ENCODE data around the gene ARHGAP44.

Gene ARHGAP44

GRCh38 chr17:12909046-12909445 is 119.7 kb downstream of the ARHGAP44 start:
- H3K18ac ChIP-seq (ENCODE audit: low read length): no peak overlapping the region
- no peak overlapping the region for H4K91ac ChIP-seq (ENCODE audit: low read depth, low read length)
- no peak overlapping the region for H2BK5ac ChIP-seq (ENCODE audit: low read depth, low read length, poor library complexity)
- H3K79me1 ChIP-seq (ENCODE audit: low read length): no peaks in the 10 kb centered on the region
- H3K36me3 ChIP-seq (ENCODE audit: control insufficient read depth in 1 of 2, insufficient read depth in 2 of 2, low read length in 2 of 2): no peaks in the 10 kb centered on the region
- no peak overlapping the region for H4K8ac ChIP-seq (ENCODE audit: low read depth, low read length)
- no peak overlapping the region for H3K23ac ChIP-seq (ENCODE audit: low read length)
- peak in 1 of 2 donors; percentile 9 for DNase-seq
- H3K9me3 ChIP-seq (ENCODE audit: insufficient read depth, low read depth, low read length): no peaks in the 10 kb centered on the region
- H2AFZ ChIP-seq (ENCODE audit: insufficient read depth, low read length, poor library complexity): no peak overlapping the region
- H3K4me1 ChIP-seq (ENCODE audit: control insufficient read depth in 1 of 2, insufficient read depth in 2 of 2, low read length in 2 of 2): no peaks in the 10 kb centered on the region
- no peak overlapping the region for H3K9ac ChIP-seq (ENCODE audit: low read length)
- no peaks in the 10 kb centered on the region for H3K27me3 ChIP-seq (ENCODE audit: insufficient read depth, low read length)
- no peak overlapping the region for H3K27ac ChIP-seq (ENCODE audit: low read depth, low read length)
- H3K79me2 ChIP-seq (ENCODE audit: control insufficient read depth, insufficient read depth, low read length, poor library complexity): no peaks in the 10 kb centered on the region
- H2BK120ac ChIP-seq (ENCODE audit: insufficient read depth, low read length, poor library complexity): no peak overlapping the region
- H2AK5ac ChIP-seq (ENCODE audit: low read length): no peak overlapping the region
- no peak overlapping the region for H3K14ac ChIP-seq (ENCODE audit: low read length)
- H4K12ac ChIP-seq (ENCODE audit: low read depth, low read length): no peak overlapping the region
- WGBS (ENCODE audit: extremely low coverage, insufficient coverage, insufficient read length): no CpG with 5 or more reads among the region's 5 CpGs
- H3K4ac ChIP-seq (ENCODE audit: low read depth, low read length): no peak overlapping the region
- H2BK12ac ChIP-seq (ENCODE audit: low read length): no peak overlapping the region
- H3K4me3 ChIP-seq (ENCODE audit: low read depth, low read length): no peak overlapping the region
- H3K4me2 ChIP-seq (ENCODE audit: low read length): no peak overlapping the region

DNA sequence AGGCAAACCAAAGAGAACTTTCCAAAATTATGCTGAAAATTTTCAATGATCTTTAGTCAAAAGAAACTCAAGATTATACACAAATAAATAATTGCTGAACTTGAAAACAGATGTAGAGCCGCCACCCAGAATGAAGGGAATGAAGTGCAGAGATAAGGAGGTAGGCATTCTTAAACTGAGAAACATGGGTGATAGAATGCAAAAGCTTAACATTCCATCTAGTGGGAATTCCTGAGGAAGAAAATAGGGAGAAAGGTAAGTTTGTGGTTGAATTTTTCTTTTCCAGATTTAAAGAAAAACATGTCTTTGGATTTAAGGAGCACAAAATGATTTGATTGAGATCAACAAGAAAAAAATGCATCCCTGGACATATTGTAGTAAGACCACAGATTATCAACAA is 120.2 kb downstream of the ARHGAP44 start:
- H3K23ac ChIP-seq (ENCODE audit: low read length): no peak overlapping the region
- H3K9ac ChIP-seq (ENCODE audit: low read length): no peak overlapping the region
- no peak overlapping the region for H4K8ac ChIP-seq (ENCODE audit: low read depth, low read length)
- no peaks in the 10 kb centered on the region for H3K36me3 ChIP-seq (ENCODE audit: control insufficient read depth in 1 of 2, insufficient read depth in 2 of 2, low read length in 2 of 2)
- H2BK120ac ChIP-seq (ENCODE audit: insufficient read depth, low read length, poor library complexity): no peak overlapping the region
- peak in 1 of 2 donors; percentile 78 for DNase-seq
- no peak overlapping the region for H3K4ac ChIP-seq (ENCODE audit: low read depth, low read length)
- H3K27ac ChIP-seq (ENCODE audit: low read depth, low read length): no peak overlapping the region
- H3K4me3 ChIP-seq (ENCODE audit: low read depth, low read length): no peak overlapping the region
- H2BK5ac ChIP-seq (ENCODE audit: low read depth, low read length, poor library complexity): no peak overlapping the region
- no peak overlapping the region for H4K12ac ChIP-seq (ENCODE audit: low read depth, low read length)
- no peaks in the 10 kb centered on the region for H3K9me3 ChIP-seq (ENCODE audit: insufficient read depth, low read depth, low read length)
- no peak overlapping the region for H2BK12ac ChIP-seq (ENCODE audit: low read length)
- H3K79me2 ChIP-seq (ENCODE audit: control insufficient read depth, insufficient read depth, low read length, poor library complexity): no peaks in the 10 kb centered on the region
- no peaks in the 10 kb centered on the region for H3K79me1 ChIP-seq (ENCODE audit: low read length)
- H3K4me2 ChIP-seq (ENCODE audit: low read length): no peak overlapping the region
- no peaks in the 10 kb centered on the region for H3K27me3 ChIP-seq (ENCODE audit: insufficient read depth, low read length)
- H3K14ac ChIP-seq (ENCODE audit: low read length): no peak overlapping the region
- no peak overlapping the region for H2AK5ac ChIP-seq (ENCODE audit: low read length)
- H2AFZ ChIP-seq (ENCODE audit: insufficient read depth, low read length, poor library complexity): no peak overlapping the region
- no CpG with 5 or more reads among the region's 1 CpG for WGBS (ENCODE audit: extremely low coverage, insufficient coverage, insufficient read length)
- H3K4me1 ChIP-seq (ENCODE audit: control insufficient read depth in 1 of 2, insufficient read depth in 2 of 2, low read length in 2 of 2): no peaks in the 10 kb centered on the region
- H4K91ac ChIP-seq (ENCODE audit: low read depth, low read length): no peak overlapping the region
- H3K18ac ChIP-seq (ENCODE audit: low read length): no peak overlapping the region

DNA sequence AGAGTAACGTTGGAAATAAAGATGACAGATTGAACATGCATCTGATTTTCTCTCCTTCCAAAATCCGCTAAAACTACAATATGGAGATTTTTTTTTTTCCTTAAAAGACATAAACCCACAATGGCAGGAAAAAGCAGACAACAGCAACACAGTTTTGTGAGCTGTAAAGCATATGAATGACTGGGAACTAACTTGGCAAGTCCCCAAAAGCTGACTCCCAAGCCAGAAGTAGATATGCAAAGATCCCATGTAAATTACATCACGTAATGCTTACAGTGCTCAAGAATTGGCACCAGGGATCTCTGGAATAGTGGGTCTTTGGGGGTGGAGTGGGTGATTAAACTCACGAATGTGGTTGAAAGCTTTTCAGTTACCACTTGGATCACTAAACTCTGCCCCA is 121.9 kb downstream of the ARHGAP44 start:
- H3K79me1 ChIP-seq (ENCODE audit: low read length): no peaks in the 10 kb centered on the region
- H3K23ac ChIP-seq (ENCODE audit: low read length): no peak overlapping the region
- no CpG with 5 or more reads among the region's 4 CpGs for WGBS (ENCODE audit: extremely low coverage, insufficient coverage, insufficient read length)
- no peak overlapping the region for H2BK12ac ChIP-seq (ENCODE audit: low read length)
- no peaks in the 10 kb centered on the region for H3K4me1 ChIP-seq (ENCODE audit: control insufficient read depth in 1 of 2, insufficient read depth in 2 of 2, low read length in 2 of 2)
- no peak overlapping the region for H2BK120ac ChIP-seq (ENCODE audit: insufficient read depth, low read length, poor library complexity)
- H3K4ac ChIP-seq (ENCODE audit: low read depth, low read length): no peak overlapping the region
- H3K4me3 ChIP-seq (ENCODE audit: low read depth, low read length): no peak overlapping the region
- H2AFZ ChIP-seq (ENCODE audit: insufficient read depth, low read length, poor library complexity): no peak overlapping the region
- no peak overlapping the region for H2BK5ac ChIP-seq (ENCODE audit: low read depth, low read length, poor library complexity)
- no peaks in the 10 kb centered on the region for H3K27me3 ChIP-seq (ENCODE audit: insufficient read depth, low read length)
- H3K27ac ChIP-seq (ENCODE audit: low read depth, low read length): no peak overlapping the region
- no peak overlapping the region for H3K18ac ChIP-seq (ENCODE audit: low read length)
- H3K36me3 ChIP-seq (ENCODE audit: control insufficient read depth in 1 of 2, insufficient read depth in 2 of 2, low read length in 2 of 2): no peaks in the 10 kb centered on the region
- H3K79me2 ChIP-seq (ENCODE audit: control insufficient read depth, insufficient read depth, low read length, poor library complexity): no peaks in the 10 kb centered on the region
- no peak for DNase-seq
- H2AK5ac ChIP-seq (ENCODE audit: low read length): no peak overlapping the region
- H4K91ac ChIP-seq (ENCODE audit: low read depth, low read length): no peak overlapping the region
- H3K4me2 ChIP-seq (ENCODE audit: low read length): no peak overlapping the region
- no peak overlapping the region for H3K9ac ChIP-seq (ENCODE audit: low read length)
- H4K8ac ChIP-seq (ENCODE audit: low read depth, low read length): no peak overlapping the region
- H4K12ac ChIP-seq (ENCODE audit: low read depth, low read length): no peak overlapping the region
- H3K9me3 ChIP-seq (ENCODE audit: insufficient read depth, low read depth, low read length): no peaks in the 10 kb centered on the region
- H3K14ac ChIP-seq (ENCODE audit: low read length): no peak overlapping the region

GRCh38 chr17:12917399-12917798 is 128.1 kb downstream of the ARHGAP44 start:
- Histone ChIP-seq H3K4ac (ENCODE audit: low read depth, low read length) (no peak overlapping the region), H4K91ac (ENCODE audit: low read depth, low read length) (no peak overlapping the region), H3K18ac (ENCODE audit: low read length) (no peak overlapping the region), H2BK5ac (ENCODE audit: low read depth, low read length, poor library complexity) (no peak overlapping the region), H3K27me3 (ENCODE audit: insufficient read depth, low read length) (no peaks in the 10 kb centered on the region), H3K4me3 (ENCODE audit: low read depth, low read length) (no peak overlapping the region), H3K9ac (ENCODE audit: low read length) (no peak overlapping the region), H3K4me2 (ENCODE audit: low read length) (no peak overlapping the region), H4K8ac (ENCODE audit: low read depth, low read length) (no peak overlapping the region), H3K36me3 (ENCODE audit: control insufficient read depth in 1 of 2, insufficient read depth in 2 of 2, low read length in 2 of 2) (no peaks in the 10 kb centered on the region), H2BK12ac (ENCODE audit: low read length) (no peak overlapping the region), H3K23ac (ENCODE audit: low read length) (no peak overlapping the region), H2BK120ac (ENCODE audit: insufficient read depth, low read length, poor library complexity) (no peak overlapping the region), H3K9me3 (ENCODE audit: insufficient read depth, low read depth, low read length) (no peaks in the 10 kb centered on the region), H2AK5ac (ENCODE audit: low read length) (no peak overlapping the region), H3K79me1 (ENCODE audit: low read length) (no peaks in the 10 kb centered on the region), H2AFZ (ENCODE audit: insufficient read depth, low read length, poor library complexity) (no peak overlapping the region), H4K12ac (ENCODE audit: low read depth, low read length) (no peak overlapping the region), H3K27ac (ENCODE audit: low read depth, low read length) (no peak overlapping the region), H3K79me2 (ENCODE audit: control insufficient read depth, insufficient read depth, low read length, poor library complexity) (no peaks in the 10 kb centered on the region), H3K4me1 (ENCODE audit: control insufficient read depth in 1 of 2, insufficient read depth in 2 of 2, low read length in 2 of 2) (no peaks in the 10 kb centered on the region), H3K14ac (ENCODE audit: low read length) (no peak overlapping the region)
- DNase-seq: peak in 1 of 2 donors; percentile 21
- WGBS (ENCODE audit: extremely low coverage, insufficient coverage, insufficient read length): no CpG with 5 or more reads among the region's 7 CpGs
